HepG2 (cell line): ENCODE measurements around the gene DTYMK. TPM values are rescaled to one million over a fixed set of nuclear protein-coding genes. Genes with fewer than 3 reads are reported as not detected.

ENCODE experiments used
- ATAC-seq: fragments of 200-7000 bp; cut with Tn5 transposase; 3 replicates; pipeline ENCODE4 v1.9.1; 2020; ENCODE audit warnings: mild to moderate bottlenecking, moderate library complexity
- BruUV-seq: library from RNA; stranded (reverse); fragments of 400-500 nt; replicated peaks from 2 replicates; lab custom pipeline; 2021; lab: Mats Ljungman, UMichigan
- CTCF ChIA-PET: fragments of 300-600 bp; formaldehyde crosslinking; extraction: SDS; loops from one replicate; lab custom pipeline; 2021; ENCODE audit warnings: low total read pairs, inconsistent platforms, low intra/inter-chr PET ratio; lab: Yijun Ruan, JAX
- POLR2A ChIA-PET: fragments of 350-600 bp; sonication (Branson Sonifier 250); formaldehyde crosslinking; loops from one replicate; lab custom pipeline; 2020; ENCODE audit warnings: antibody characterized with exemption, inconsistent platforms; lab: Yijun Ruan, JAX
- DNase-seq: peaks from one replicate; pipeline ENCODE4 v3.0.0-alpha.2; 2015; ENCODE audit warnings: low spot score
- FAIRE-seq: peaks from 3 replicates; lab custom pipeline; 2011; peaks lifted over from hg19 to GRCh38; lab: Jason Lieb, UNC
- H2AFZ ChIP-seq: one replicate; pipeline ENCODE4 v1.6.1; 2011; ENCODE audit warnings: low read length, inconsistent platforms
- H3K27ac ChIP-seq: fragments of 300-600 bp; 3 replicates; pipeline ENCODE4 v1.8.0; 2011; ENCODE audit warnings: mixed run types, mild to moderate bottlenecking, mixed read lengths, low read length, inconsistent platforms; ENCODE audit not compliant: insufficient read depth; ENCODE audit errors: extremely low read length
- H3K27me3 ChIP-seq, 2 experiments: fragments of 200-600 bp in 1 of 2; 2 replicates in 1 of 2; 3 replicates in 1 of 2; pipeline versions ENCODE4 v1.6.0 to v1.8.0; 2011; ENCODE audit warnings: low read length in 2 of 2, mild to moderate bottlenecking in 2 of 2, moderate library complexity in 2 of 2, inconsistent platforms in 1 of 2; ENCODE audit not compliant: insufficient read depth in 2 of 2, control insufficient read depth in 1 of 2
- H3K36me3 ChIP-seq, 2 experiments: fragments of 200-600 bp in 1 of 2; replicated peaks in 1 of 2; 2 replicates in 1 of 2; 3 replicates in 1 of 2; pipeline versions ENCODE4 v1.5.1 to v1.8.0; 2011; ENCODE audit warnings: low read length in 2 of 2, inconsistent platforms in 1 of 2; ENCODE audit not compliant: insufficient read depth in 2 of 2, control insufficient read depth in 1 of 2
- H3K4me1 ChIP-seq: 2 replicates; pipeline ENCODE4 v1.5.1; 2012; ENCODE audit warnings: low read length, inconsistent platforms; ENCODE audit not compliant: insufficient read depth
- H3K4me2 ChIP-seq: 2 replicates; pipeline ENCODE4 v1.6.0; 2011; ENCODE audit warnings: low read depth, low read length, inconsistent platforms
- H3K4me3 ChIP-seq, 3 experiments: fragments of 200-600 bp in 1 of 3; sonication (generic), shearing (Covaris generic) in 1 of 3; replicated peaks in 1 of 3; 2 replicates each; pipeline ENCODE4 v1.5.1; 2011 to 2016; ENCODE audit warnings: low read length in 3 of 3, inconsistent platforms in 2 of 3, low read depth in 2 of 3, mild to moderate bottlenecking in 2 of 3, control low read depth in 1 of 3, mixed read lengths in 1 of 3; ENCODE audit not compliant: insufficient read depth in 1 of 3
- H3K79me2 ChIP-seq: one replicate; pipeline ENCODE4 v1.6.1; 2011; ENCODE audit warnings: low read length, inconsistent platforms; ENCODE audit not compliant: insufficient read depth
- H3K9ac ChIP-seq: 2 replicates; pipeline ENCODE4 v1.6.0; 2011; ENCODE audit warnings: mild to moderate bottlenecking, low read depth, low read length, inconsistent platforms; ENCODE audit not compliant: insufficient read depth
- H3K9me3 ChIP-seq: 2 replicates; pipeline ENCODE4 v1.5.1; 2012; ENCODE audit warnings: mild to moderate bottlenecking, low read length
- H4K20me1 ChIP-seq: 2 replicates; pipeline ENCODE4 v1.6.0; 2011; ENCODE audit warnings: inconsistent platforms, mild to moderate bottlenecking, low read length, moderate library complexity; ENCODE audit not compliant: insufficient read depth
- ASH2L ChIP-seq: fragments of 300-600, 200-600 bp; sonication (generic); IDR thresholded peaks from 2 replicates; pipeline ENCODE4 v1.7.0; 2017; ENCODE audit warnings: low read depth, mild to moderate bottlenecking, moderate library complexity, mixed read lengths, low read length; ENCODE audit not compliant: insufficient read length
- E2F5 ChIP-seq: sonication (generic); formaldehyde crosslinking; conservative IDR thresholded peaks from 2 replicates; pipeline ENCODE4 v1.4.0; 2020; ENCODE audit warnings: missing genetic modification reagents
- HNRNPK ChIP-seq: fragments of 200-400 bp; formaldehyde crosslinking; IDR thresholded peaks from 2 replicates; pipeline ENCODE4 v1.6.1; 2018; ENCODE audit warnings: low read length, low read depth, moderate library complexity, mild to moderate bottlenecking; ENCODE audit not compliant: poor library complexity, severe bottlenecking
- KDM5A ChIP-seq: fragments of 200-600 bp; sonication (generic); IDR thresholded peaks from 2 replicates; pipeline ENCODE4 v1.7.0; 2018; ENCODE audit warnings: antibody characterized with exemption, mild to moderate bottlenecking, low read length, borderline replicate concordance
- NR2C2 ChIP-seq: sonication (generic); formaldehyde crosslinking; IDR thresholded peaks from 2 replicates; pipeline ENCODE4 v1.4.0; 2020; ENCODE audit warnings: missing genetic modification reagents, mild to moderate bottlenecking, moderate library complexity, borderline replicate concordance
- SIN3A ChIP-seq: IDR thresholded peaks from 2 replicates; pipeline ENCODE4 v1.6.1; 2011; ENCODE audit warnings: low read depth, mild to moderate bottlenecking, control low read depth, low read length, borderline replicate concordance
- SMC3 ChIP-seq: IDR thresholded peaks from 2 replicates; pipeline ENCODE4 v1.6.1; 2011; ENCODE audit warnings: low read length, improper control_type of control experiment
- SP2 ChIP-seq: sonication (generic); formaldehyde crosslinking; IDR thresholded peaks from 2 replicates; pipeline ENCODE4 v1.5.1; 2020; ENCODE audit warnings: mild to moderate bottlenecking, missing genetic modification reagents
- SP4 ChIP-seq: sonication (generic); formaldehyde crosslinking; IDR thresholded peaks from 2 replicates; pipeline ENCODE4 v1.8.1; 2023; ENCODE audit warnings: mild to moderate bottlenecking, missing genetic modification reagents
- ZEB1 ChIP-seq: IDR thresholded peaks from 2 replicates; pipeline ENCODE4 v1.6.1; 2012; ENCODE audit warnings: mild to moderate bottlenecking, low read depth, inconsistent platforms; ENCODE audit not compliant: insufficient replicate concordance
- ZFY ChIP-seq: sonication (generic); formaldehyde crosslinking; IDR thresholded peaks from 2 replicates; pipeline ENCODE4 v1.4.0; 2020; ENCODE audit warnings: missing genetic modification reagents
- ZNF18 ChIP-seq: sonication (generic); formaldehyde crosslinking; IDR thresholded peaks from 2 replicates; pipeline ENCODE4 v1.8.0; 2022; ENCODE audit warnings: mild to moderate bottlenecking, missing genetic modification reagents; ENCODE audit not compliant: insufficient replicate concordance
- WGBS: methylation state at CpG from one replicate; pipeline ENCODE4 v1.1.6; 2017; ENCODE audit warnings: low lambda C conversion rate; 5-methylcytosine and 5-hydroxymethylcytosine counted together
- in situ Hi-C: cut with HindIII; loops from 2 replicates; pipeline ENCODE4 v1.10.0; 2017; ENCODE audit warnings: low pct_unique_long_range_greater_than_20kb; ENCODE audit not compliant: extremely low pct_ligation_motif_present
- intact Hi-C: fragments of 100-400 bp; cut with micrococcal nuclease; formaldehyde crosslinking; loops from one replicate; pipeline ENCODE4 v1.10.0; 2022; ENCODE audit not compliant: unreplicated experiment
- polyA plus RNA-seq, 8 experiments: library from polyadenylated mRNA; depleted of rRNA in 3 of 8; stranded (reverse) in 7 of 8; unstranded in 1 of 8; fragments of >200 nt; fragmentation: Illumina TruSeq in 4 of 8; extraction: Trizol in 4 of 8; gene quantifications; 2 replicates each; pipeline versions ENCODE4 v1.2.1 to v1.2.3, GENCODE V29; 2011 to 2016; ENCODE audit warnings: low read depth in 4 of 8, missing spikeins in 1 of 8, mixed read lengths in 1 of 8; ENCODE audit not compliant: insufficient read depth in 1 of 8
- total RNA-seq, 5 experiments: library from RNA; depleted of rRNA; stranded (reverse); fragments of >200 nt; fragmentation: Illumina TruSeq; extraction: Trizol; gene quantifications; 2 replicates each; pipeline ENCODE4 v1.2.3, GENCODE V29; 2016; ENCODE audit warnings: low read depth in 1 of 5
- TF ChIP-seq, protein P1 (sequence below): sonication (generic); formaldehyde crosslinking; IDR thresholded peaks from 2 replicates; pipeline ENCODE4 v1.4.0; 2020; ENCODE audit warnings: missing genetic modification reagents, borderline replicate concordance
- TF ChIP-seq, protein P2 (sequence below): sonication (generic); formaldehyde crosslinking; IDR thresholded peaks from 2 replicates; pipeline ENCODE4 v1.4.0; 2020; ENCODE audit warnings: missing genetic modification reagents

The DTYMK gene
- total and polyA plus RNA-seq, 2 of the 13 experiments (the other 11 are each of a cell fraction or from before 2014, with no cell fraction given): 57.5 to 134 TPM

- Histone ChIP-seq H3K27ac (peak overlapping the region; percentile 100), H4K20me1 (peaks cover 41% of the 10 kb centered on the region), H3K4me3 (peak overlapping the region; percentile 95 to 100 (median 99)), H3K4me2 (peak overlapping the region; percentile 86), H2AFZ (no peak overlapping the region), H3K9me3 (no peaks in the 10 kb centered on the region), H3K79me2 (peaks cover 85% of the 10 kb centered on the region), H3K4me1 (peaks cover 59% of the 10 kb centered on the region), H3K27me3 (no peaks in the 10 kb centered on the region; a peak in 1 of 5 replicates), H3K36me3 (peaks cover 11 to 30% of the 10 kb centered on the region in 2 experiments), H3K9ac (peak overlapping the region; percentile 100)
- POLR2A ChIA-PET: interaction anchor here (1.0 to 1.6 kb wide), 8 partner anchors 9 to 80 kb away, joined by 3 to 7 read pairs (median 4); partner anchors contain the start of genes BOK, DTYMK and ING5
- no peak for DNase-seq
- in situ Hi-C loops (loop anchor here (25.0 kb wide), 1 partner anchor 776 kb away; the partner anchor contains the start of gene AGXT), intact Hi-C loops (loop anchor here (2.0 kb wide), 1 partner anchor 321 kb away; no protein-coding TSS in a partner anchor)
- no peak for FAIRE-seq
- 1% methylated on average over 39 of the region's 67 CpGs for WGBS
- CTCF ChIA-PET: interaction anchor here (1.5 kb wide), 1 partner anchor 21 kb away, joined by 4 read pairs; no protein-coding TSS in a partner anchor
- TSS peak; percentile 56 for BruUV-seq
- peak; percentile 12; the same call in 2 of the 3 replicates for ATAC-seq
- TF ChIP-seq SP4 (peak; percentile 6; the same call in 1 of the 2 replicates), HNRNPK (peak; percentile 2), ZEB1 (peak; percentile 14), ASH2L (peak; percentile 82), E2F5 (0 out of 2 replicates have a peak, but pooled peaks have one; percentile 9), ZFY (CRISPR knock-in tag) (peak; percentile 63), ZNF18 (CRISPR knock-in tag) (peak; percentile 9), KDM5A (peak; percentile 76), SIN3A (0 out of 2 replicates have a peak, but pooled peaks have one; percentile 10), SMC3 (no peak), SP2 (CRISPR knock-in tag) (no peak), NR2C2 (peak; percentile 58)
- TF ChIP-seq, protein P1, sequence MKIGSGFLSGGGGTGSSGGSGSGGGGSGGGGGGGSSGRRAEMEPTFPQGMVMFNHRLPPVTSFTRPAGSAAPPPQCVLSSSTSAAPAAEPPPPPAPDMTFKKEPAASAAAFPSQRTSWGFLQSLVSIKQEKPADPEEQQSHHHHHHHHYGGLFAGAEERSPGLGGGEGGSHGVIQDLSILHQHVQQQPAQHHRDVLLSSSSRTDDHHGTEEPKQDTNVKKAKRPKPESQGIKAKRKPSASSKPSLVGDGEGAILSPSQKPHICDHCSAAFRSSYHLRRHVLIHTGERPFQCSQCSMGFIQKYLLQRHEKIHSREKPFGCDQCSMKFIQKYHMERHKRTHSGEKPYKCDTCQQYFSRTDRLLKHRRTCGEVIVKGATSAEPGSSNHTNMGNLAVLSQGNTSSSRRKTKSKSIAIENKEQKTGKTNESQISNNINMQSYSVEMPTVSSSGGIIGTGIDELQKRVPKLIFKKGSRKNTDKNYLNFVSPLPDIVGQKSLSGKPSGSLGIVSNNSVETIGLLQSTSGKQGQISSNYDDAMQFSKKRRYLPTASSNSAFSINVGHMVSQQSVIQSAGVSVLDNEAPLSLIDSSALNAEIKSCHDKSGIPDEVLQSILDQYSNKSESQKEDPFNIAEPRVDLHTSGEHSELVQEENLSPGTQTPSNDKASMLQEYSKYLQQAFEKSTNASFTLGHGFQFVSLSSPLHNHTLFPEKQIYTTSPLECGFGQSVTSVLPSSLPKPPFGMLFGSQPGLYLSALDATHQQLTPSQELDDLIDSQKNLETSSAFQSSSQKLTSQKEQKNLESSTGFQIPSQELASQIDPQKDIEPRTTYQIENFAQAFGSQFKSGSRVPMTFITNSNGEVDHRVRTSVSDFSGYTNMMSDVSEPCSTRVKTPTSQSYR (CRISPR knock-in tag): no peak
- TF ChIP-seq, protein P2, sequence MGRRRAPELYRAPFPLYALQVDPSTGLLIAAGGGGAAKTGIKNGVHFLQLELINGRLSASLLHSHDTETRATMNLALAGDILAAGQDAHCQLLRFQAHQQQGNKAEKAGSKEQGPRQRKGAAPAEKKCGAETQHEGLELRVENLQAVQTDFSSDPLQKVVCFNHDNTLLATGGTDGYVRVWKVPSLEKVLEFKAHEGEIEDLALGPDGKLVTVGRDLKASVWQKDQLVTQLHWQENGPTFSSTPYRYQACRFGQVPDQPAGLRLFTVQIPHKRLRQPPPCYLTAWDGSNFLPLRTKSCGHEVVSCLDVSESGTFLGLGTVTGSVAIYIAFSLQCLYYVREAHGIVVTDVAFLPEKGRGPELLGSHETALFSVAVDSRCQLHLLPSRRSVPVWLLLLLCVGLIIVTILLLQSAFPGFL (CRISPR knock-in tag): 0 out of 2 replicates have a peak, but pooled peaks have one; percentile 1
These were observed 48.6 kb downstream of the DTYMK start for GRCh38 chr2:241637795-241638660.
